OCI-LY7 (cell line): ENCODE results near the gene RANBP17.

Experiments
- CTCF ChIP-seq: fragments of 200-600 bp; sonication (generic); conservative IDR thresholded peaks from 2 replicates; pipeline ENCODE4 v1.5.1; 2014; ENCODE audit warnings: mild to moderate bottlenecking, antibody characterized with exemption, low read length, moderate library complexity, mixed read lengths
- EZH2phosphoT487 ChIP-seq: fragments of 200-600 bp; sonication (generic); IDR thresholded peaks from 2 replicates; pipeline ENCODE4 v1.6.1; 2018; ENCODE audit warnings: low read depth, borderline replicate concordance, mild to moderate bottlenecking, mixed run types, antibody characterized with exemption, low read length, moderate library complexity, mixed read lengths

GRCh38 chr5:171299228-171299627 is 437.4 kb downstream of the RANBP17 start:
- TF ChIP-seq CTCF: no peak
- no peak for TF ChIP-seq EZH2phosphoT487
